ENCODE results near the gene SC5D. TPM values are rescaled to one million over a fixed set of nuclear protein-coding genes. Genes with fewer than 3 reads are reported as not detected.

The SC5D gene
- polyA plus RNA-seq, 3 donors: 12.8 to 19.7 (median 18.0) TPM

GRCh38 chr11:121321614-121322243, 29.2 kb downstream of the SC5D start:
- 28 to 33% (median 30%) methylated on average over 7 of the region's 7 CpGs for WGBS, 3 donors
- H3K27ac ChIP-seq (ENCODE audit: low read depth, low read length): no peak overlapping the region

GRCh38 chr11:121323046-121323607, 30.6 kb downstream of the SC5D start:
- H3K27ac ChIP-seq (ENCODE audit: low read depth, low read length): no peak overlapping the region
- 57 to 63% (median 60%) methylated on average over 6 of the region's 6 CpGs for WGBS, 3 donors

DNA sequence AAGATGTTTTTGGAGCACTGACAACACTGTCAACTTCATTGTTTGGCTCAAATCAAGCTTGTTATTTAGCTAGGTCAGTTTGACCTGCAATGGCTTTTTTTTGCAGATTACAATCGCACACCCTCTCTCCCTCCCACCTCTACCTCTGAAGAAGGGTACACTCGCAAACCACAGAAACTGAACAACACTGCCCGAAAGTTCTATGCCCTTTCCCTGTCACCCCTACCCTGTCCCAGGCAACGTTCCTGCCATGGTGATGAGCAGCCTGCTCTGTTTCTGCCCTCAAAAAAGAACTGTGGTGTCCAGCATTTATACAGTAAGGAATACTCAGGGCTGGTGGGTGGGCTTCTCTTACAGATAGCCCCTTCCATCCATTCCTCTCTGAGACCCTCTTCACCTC, 33.7 kb downstream of the SC5D start:
- WGBS, 3 donors: 71 to 79% (median 79%) methylated on average over 4 of the region's 4 CpGs
- no peak overlapping the region for H3K27ac ChIP-seq (ENCODE audit: low read depth, low read length)

GRCh38 chr11:121327553-121327952, 35.0 kb downstream of the SC5D start:
- H3K27ac ChIP-seq (ENCODE audit: low read depth, low read length): no peak overlapping the region
- 38 to 69% (median 68%) methylated on average over 1 of the region's 1 CpG for WGBS, 3 donors

DNA sequence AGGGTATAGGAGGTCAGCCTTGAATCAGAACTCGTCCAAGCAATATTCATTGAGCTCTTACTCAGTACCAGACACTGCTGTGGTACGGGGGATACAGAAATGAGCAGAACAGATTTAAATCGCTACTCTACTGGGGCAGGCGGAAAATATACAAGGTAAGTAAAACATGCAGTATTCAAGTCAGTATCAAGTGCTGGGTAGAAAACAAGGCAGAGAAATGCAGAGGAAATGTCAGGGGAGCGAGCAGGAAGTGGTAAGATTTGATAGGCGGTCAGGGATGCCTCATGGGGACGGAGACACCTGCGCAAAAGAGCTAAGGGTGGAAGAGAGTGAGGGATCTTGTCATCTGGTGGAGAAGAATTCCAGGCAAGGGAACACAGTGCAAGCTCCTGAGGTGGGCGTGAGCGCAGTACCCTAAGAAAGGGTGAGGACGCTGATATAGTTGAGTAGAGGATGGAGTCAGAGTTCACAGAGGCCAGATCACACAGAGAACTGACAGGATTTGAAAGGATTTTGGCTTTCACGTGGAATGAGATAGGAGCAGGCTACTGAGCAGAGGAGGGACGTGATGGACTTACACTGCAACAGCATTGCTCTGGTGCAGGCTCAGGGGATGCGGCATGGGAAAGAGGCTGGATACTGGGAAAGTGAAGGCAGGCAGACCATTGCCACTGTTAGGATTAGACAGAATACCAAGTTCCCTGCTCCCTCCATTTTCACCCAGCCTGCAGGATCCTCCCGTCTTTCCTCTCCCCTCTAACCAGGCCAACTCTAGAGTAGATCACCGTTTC, 35.8 kb downstream of the SC5D start:
- WGBS, 3 donors: 67 to 73% (median 68%) methylated on average over 16 of the region's 16 CpGs
- H3K27ac ChIP-seq (ENCODE audit: low read depth, low read length): no peak overlapping the region

GRCh38 chr11:121328967-121329679, 36.6 kb downstream of the SC5D start:
- H3K27ac ChIP-seq (ENCODE audit: low read depth, low read length): no peak overlapping the region
- WGBS, 3 donors: 36 to 42% (median 36%) methylated on average over 4 of the region's 4 CpGs

DNA sequence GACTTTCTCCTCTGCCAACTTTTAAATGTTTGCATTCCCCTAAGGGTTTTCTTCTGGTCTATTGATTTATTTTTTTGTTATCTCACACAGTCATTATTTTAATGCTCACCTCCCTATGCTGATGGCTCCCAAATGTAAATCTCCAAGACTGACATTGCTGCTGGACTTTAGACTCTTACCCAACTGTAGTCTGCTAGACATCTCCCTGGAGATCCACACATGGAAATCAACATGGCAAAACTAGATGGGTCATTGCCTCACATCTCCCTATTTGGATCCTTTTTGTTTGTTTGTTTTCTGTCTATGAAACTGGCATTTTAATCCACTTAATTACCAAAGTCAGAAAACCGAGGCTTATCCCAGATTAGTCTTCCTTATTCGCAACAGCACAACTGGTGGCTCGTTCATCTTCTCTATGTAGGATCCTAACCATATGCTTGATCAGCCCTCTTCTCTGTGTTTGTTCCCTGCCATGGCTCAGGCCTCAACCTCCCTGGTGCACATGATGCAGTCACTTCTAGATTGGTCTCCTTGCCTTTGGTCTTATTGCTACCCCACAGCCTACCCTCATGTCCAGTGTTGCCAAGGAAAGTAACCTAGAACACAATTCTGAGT, 37.3 kb downstream of the SC5D start:
- WGBS, 3 donors: 78 to 85% (median 84%) methylated on average over 3 of the region's 3 CpGs
- no peak overlapping the region for H3K27ac ChIP-seq (ENCODE audit: low read depth, low read length)

DNA sequence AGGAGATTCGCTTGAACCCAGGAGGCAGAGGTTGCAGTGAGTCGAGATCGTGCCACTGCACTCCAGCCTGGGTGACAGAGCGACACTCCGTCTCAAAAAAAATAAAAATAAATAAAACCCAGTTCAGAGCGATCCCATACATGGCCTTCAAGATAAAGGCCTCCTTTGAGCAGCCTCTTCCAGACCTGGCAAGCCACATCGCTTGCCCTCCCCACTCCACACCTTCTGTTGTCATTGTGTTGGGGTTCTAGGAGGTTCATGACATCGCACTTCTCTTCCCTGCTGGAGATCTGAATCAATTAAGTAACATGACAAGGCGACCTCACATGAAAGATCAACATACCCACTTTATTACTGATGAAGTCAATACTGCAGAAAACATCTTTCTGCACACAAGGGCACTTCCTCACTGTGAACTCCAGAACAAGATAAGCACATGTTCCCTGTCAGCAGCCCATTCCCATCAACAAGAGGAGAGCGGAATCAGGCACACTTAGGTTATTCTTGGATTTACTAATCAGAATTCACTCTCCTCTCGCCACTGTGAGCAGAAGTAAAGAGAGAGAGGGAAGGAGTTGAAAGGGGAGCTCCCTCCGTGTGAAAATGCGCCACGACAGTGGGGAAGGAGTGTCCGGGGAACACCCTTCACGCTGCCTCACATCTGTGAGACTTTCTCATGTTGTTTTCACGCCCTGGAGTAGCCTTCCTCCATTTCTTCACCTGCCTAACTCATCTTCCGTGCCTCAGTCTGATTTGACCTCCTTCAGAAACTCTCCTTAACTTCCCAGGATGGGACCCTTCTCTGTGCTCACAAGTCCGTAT, 38.3 kb downstream of the SC5D start:
- H3K27ac ChIP-seq (ENCODE audit: low read depth, low read length): no peak overlapping the region
- 82 to 90% (median 89%) methylated on average over 19 of the region's 19 CpGs for WGBS, 3 donors

- 70 to 74% (median 72%) methylated on average over 7 of the region's 7 CpGs for WGBS, 3 donors
- H3K27ac ChIP-seq (ENCODE audit: low read depth, low read length): no peak overlapping the region
Measured at GRCh38 chr11:121334973-121335710, 42.6 kb downstream of the SC5D start.

- H3K27ac ChIP-seq (ENCODE audit: low read depth, low read length): no peak overlapping the region
- WGBS, 3 donors: 63 to 81% (median 73%) methylated on average over 6 of the region's 6 CpGs
Measured at GRCh38 chr11:121336279-121336937, 43.8 kb downstream of the SC5D start.

GRCh38 chr11:121337078-121337477, 44.5 kb downstream of the SC5D start:
- no peak overlapping the region for H3K27ac ChIP-seq (ENCODE audit: low read depth, low read length)
- 79 to 94% (median 91%) methylated on average over 2 of the region's 2 CpGs for WGBS, 3 donors

DNA sequence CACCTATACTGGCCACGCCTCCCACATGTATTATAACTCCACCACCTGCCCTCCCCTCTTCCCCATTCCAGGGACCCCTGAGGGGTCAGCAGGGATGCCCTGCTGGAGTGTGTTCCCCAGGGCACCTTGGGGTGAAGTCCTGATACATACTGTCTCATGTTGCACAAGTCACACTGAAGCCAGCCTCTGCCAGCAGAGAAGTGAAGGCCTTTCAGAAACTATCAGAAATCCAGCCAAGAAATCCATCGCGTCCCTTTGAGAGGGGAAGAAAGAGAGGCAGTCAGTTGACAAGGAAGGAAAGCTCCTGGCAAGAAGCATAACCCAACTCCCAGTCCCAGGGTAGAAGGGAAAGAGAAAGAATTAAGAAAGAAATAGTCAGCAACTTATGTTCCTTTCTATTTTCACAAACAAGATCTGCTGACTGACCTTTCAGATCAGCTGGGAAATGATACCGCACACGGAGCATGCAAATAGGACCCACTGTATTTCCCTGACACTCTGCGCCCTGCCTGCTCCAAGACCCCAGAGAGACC, 45.2 kb downstream of the SC5D start:
- WGBS, 3 donors: 52 to 70% (median 61%) methylated on average over 6 of the region's 6 CpGs
- H3K27ac ChIP-seq (ENCODE audit: low read depth, low read length): no peak overlapping the region

- no peak overlapping the region for H3K27ac ChIP-seq (ENCODE audit: low read depth, low read length)
- WGBS, 3 donors: 93 to 97% (median 97%) methylated on average over 11 of the region's 11 CpGs
Measured at GRCh38 chr11:121338536-121338935, 46.0 kb downstream of the SC5D start.

DNA sequence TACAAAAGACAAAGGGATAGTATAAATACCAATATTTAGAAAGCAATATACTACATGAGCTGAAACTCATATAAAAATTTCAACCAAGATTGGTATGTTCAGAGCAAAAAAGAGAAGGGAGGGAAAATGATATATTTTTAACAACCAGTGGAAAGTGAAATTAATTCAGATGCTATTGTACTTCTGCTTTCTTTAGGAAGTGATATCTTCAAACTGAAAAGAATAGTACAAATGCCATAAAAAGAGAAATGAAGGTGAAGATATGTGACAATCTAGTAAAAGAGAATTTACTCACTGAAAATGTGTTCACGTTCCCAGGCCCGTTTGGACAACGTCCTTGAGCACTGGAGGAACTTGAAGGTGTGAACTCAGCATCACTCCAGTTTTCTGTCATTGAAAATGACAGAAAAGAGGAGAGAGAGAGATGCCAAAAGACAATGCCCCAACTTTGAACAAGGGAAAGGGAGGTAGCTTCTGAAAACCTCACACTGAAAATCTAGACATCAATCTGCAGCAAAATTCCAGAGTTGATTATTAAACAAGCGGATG, 47.5 kb downstream of the SC5D start:
- H3K27ac ChIP-seq (ENCODE audit: low read depth, low read length): no peak overlapping the region
- WGBS, 3 donors: 42 to 66% (median 60%) methylated on average over 4 of the region's 4 CpGs

GRCh38 chr11:121341609-121342008, 49.0 kb downstream of the SC5D start:
- WGBS, 3 donors: 59 to 80% (median 76%) methylated on average over 4 of the region's 4 CpGs
- H3K27ac ChIP-seq (ENCODE audit: low read depth, low read length): no peak overlapping the region

GRCh38 chr11:121344824-121345223, 52.3 kb downstream of the SC5D start:
- H3K27ac ChIP-seq (ENCODE audit: low read depth, low read length): no peak overlapping the region

Data from adipose tissue (tissue), 3 donors.